ENCODE results near the gene TOR1AIP2.

TOR1AIP2 gene

GRCh38 chr1:179810367-179810715 is 67.3 kb downstream of the TOR1AIP2 start:
- no peak for TF ChIP-seq BACH2 (CRISPR knock-in tag; IDR thresholded peaks at IDR 0.05; ENCODE audit: borderline replicate concordance)
- no peak for TF ChIP-seq CSDC2 (CRISPR knock-in tag; IDR thresholded peaks at IDR 0.05)
- TF ChIP-seq SNAI2 (CRISPR knock-in tag; IDR thresholded peaks at IDR 0.05) = no peak
- TF ChIP-seq ZNF565 (CRISPR knock-in tag; conservative IDR thresholded peaks at IDR 0.05; ENCODE audit: low read depth) = no peak
- no peak for TF ChIP-seq PATZ1 (CRISPR knock-in tag; IDR thresholded peaks at IDR 0.05; ENCODE audit: borderline replicate concordance)
- TF ChIP-seq ZFP3 (CRISPR knock-in tag; IDR thresholded peaks at IDR 0.05) = no peak
- TF ChIP-seq TSHZ2 (CRISPR knock-in tag; IDR thresholded peaks at IDR 0.05) = no peak
- no peak for TF ChIP-seq TOX (CRISPR knock-in tag; IDR thresholded peaks at IDR 0.05; ENCODE audit: borderline replicate concordance)
- no peak for TF ChIP-seq ZFP30 (CRISPR knock-in tag; IDR thresholded peaks at IDR 0.05)
- TF ChIP-seq RARB (CRISPR knock-in tag; IDR thresholded peaks at IDR 0.05) = no peak
- no peak for TF ChIP-seq ZC3H10 (CRISPR knock-in tag; IDR thresholded peaks at IDR 0.05)
- TF ChIP-seq, protein P1, sequence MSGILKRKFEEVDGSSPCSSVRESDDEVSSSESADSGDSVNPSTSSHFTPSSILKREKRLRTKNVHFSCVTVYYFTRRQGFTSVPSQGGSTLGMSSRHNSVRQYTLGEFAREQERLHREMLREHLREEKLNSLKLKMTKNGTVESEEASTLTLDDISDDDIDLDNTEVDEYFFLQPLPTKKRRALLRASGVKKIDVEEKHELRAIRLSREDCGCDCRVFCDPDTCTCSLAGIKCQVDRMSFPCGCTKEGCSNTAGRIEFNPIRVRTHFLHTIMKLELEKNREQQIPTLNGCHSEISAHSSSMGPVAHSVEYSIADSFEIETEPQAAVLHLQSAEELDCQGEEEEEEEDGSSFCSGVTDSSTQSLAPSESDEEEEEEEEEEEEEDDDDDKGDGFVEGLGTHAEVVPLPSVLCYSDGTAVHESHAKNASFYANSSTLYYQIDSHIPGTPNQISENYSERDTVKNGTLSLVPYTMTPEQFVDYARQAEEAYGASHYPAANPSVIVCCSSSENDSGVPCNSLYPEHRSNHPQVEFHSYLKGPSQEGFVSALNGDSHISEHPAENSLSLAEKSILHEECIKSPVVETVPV (CRISPR knock-in tag; IDR thresholded peaks at IDR 0.05) = no peak
- no peak for TF ChIP-seq GLIS3 (CRISPR knock-in tag; IDR thresholded peaks at IDR 0.05)
- no peak for TF ChIP-seq ARNTL (CRISPR knock-in tag; IDR thresholded peaks at IDR 0.05; ENCODE audit: borderline replicate concordance, low read depth)
- no peak for TF ChIP-seq OSR1 (CRISPR knock-in tag; IDR thresholded peaks at IDR 0.05)
- TF ChIP-seq TCF4 (CRISPR knock-in tag; IDR thresholded peaks at IDR 0.05; ENCODE audit: borderline replicate concordance) = no peak
- TF ChIP-seq ZNF8 (CRISPR knock-in tag; IDR thresholded peaks at IDR 0.05) = no peak
- no peak for TF ChIP-seq ISL1 (CRISPR knock-in tag; IDR thresholded peaks at IDR 0.05)
- TF ChIP-seq, protein P2, sequence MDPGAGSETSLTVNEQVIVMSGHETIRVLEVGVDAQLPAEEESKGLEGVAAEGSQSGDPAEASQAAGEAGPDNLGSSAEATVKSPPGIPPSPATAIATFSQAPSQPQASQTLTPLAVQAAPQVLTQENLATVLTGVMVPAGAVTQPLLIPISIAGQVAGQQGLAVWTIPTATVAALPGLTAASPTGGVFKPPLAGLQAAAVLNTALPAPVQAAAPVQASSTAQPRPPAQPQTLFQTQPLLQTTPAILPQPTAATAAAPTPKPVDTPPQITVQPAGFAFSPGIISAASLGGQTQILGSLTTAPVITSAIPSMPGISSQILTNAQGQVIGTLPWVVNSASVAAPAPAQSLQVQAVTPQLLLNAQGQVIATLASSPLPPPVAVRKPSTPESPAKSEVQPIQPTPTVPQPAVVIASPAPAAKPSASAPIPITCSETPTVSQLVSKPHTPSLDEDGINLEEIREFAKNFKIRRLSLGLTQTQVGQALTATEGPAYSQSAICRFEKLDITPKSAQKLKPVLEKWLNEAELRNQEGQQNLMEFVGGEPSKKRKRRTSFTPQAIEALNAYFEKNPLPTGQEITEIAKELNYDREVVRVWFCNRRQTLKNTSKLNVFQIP (CRISPR knock-in tag; IDR thresholded peaks at IDR 0.05; ENCODE audit: borderline replicate concordance, low read depth) = no peak
- ATAC-seq = no peak

- TF ChIP-seq ARNTL (CRISPR knock-in tag; IDR thresholded peaks at IDR 0.05; ENCODE audit: borderline replicate concordance, low read depth) (no peak), OSR1 (CRISPR knock-in tag; IDR thresholded peaks at IDR 0.05) (no peak), PATZ1 (CRISPR knock-in tag; IDR thresholded peaks at IDR 0.05; ENCODE audit: borderline replicate concordance) (no peak), ZC3H10 (CRISPR knock-in tag; IDR thresholded peaks at IDR 0.05) (no peak), TSHZ2 (CRISPR knock-in tag; IDR thresholded peaks at IDR 0.05) (no peak; the same call in 1 of the 2 replicates), GLIS3 (CRISPR knock-in tag; IDR thresholded peaks at IDR 0.05) (no peak), TCF4 (CRISPR knock-in tag; IDR thresholded peaks at IDR 0.05; ENCODE audit: borderline replicate concordance) (no peak), BACH2 (CRISPR knock-in tag; IDR thresholded peaks at IDR 0.05; ENCODE audit: borderline replicate concordance) (no peak), ESRRG (CRISPR knock-in tag; IDR thresholded peaks at IDR 0.05) (no peak)
- TF ChIP-seq, protein P1 (CRISPR knock-in tag; IDR thresholded peaks at IDR 0.05) = no peak
- TF ChIP-seq, protein P2 (CRISPR knock-in tag; IDR thresholded peaks at IDR 0.05; ENCODE audit: borderline replicate concordance, low read depth) = no peak
- ATAC-seq = peak; percentile 88
Observed at GRCh38 chr1:179809506-179810366, 67.9 kb downstream of the TOR1AIP2 start.

Data from SK-N-SH treated with all-trans-retinoic acid at 6 μM for 48 hours (cell line).